Endothelial cell of umbilical vein (primary cell): Measurements from ENCODE around the gene EXOC6B. TPM values are rescaled to one million over a fixed set of nuclear protein-coding genes. Genes with fewer than 3 reads are reported as not detected.

ENCODE experiments used
- BruUV-seq: library from RNA; stranded (reverse); fragments of 400-500 nt; replicated peaks from 2 replicates; lab custom pipeline; 2021; lab: Mats Ljungman, UMichigan
- CTCF ChIA-PET: fragments of 300-600, 350-600 bp; sonication (Branson Sonifier 250); formaldehyde crosslinking; loops from one replicate; lab custom pipeline; 2021; ENCODE audit warnings: antibody characterized with exemption, inconsistent platforms; lab: Charles Lee
- POLR2A ChIA-PET: fragments of 300-600, 350-600 bp; sonication (Branson Sonifier 250); formaldehyde crosslinking; loops from one replicate; lab custom pipeline; 2021; ENCODE audit warnings: antibody characterized with exemption, inconsistent platforms; lab: Charles Lee
- DNase-seq: peaks from one replicate; pipeline ENCODE4 v3.0.0-alpha.2; 2011; ENCODE audit warnings: low read depth, low spot score
- FAIRE-seq: peaks from 2 replicates; lab custom pipeline; 2011; peaks lifted over from hg19 to GRCh38; lab: Jason Lieb, UNC
- H2AFZ ChIP-seq: 2 replicates; pipeline ENCODE4 v1.6.0; 2012; ENCODE audit warnings: low read depth, low read length, control low read depth, inconsistent platforms
- H3K27ac ChIP-seq: 2 replicates; pipeline ENCODE4 v1.5.1; 2011; ENCODE audit warnings: low read depth, mild to moderate bottlenecking, control low read depth, low read length, moderate library complexity; ENCODE audit not compliant: insufficient read depth
- H3K27me3 ChIP-seq, 2 experiments: 2 replicates each; pipeline versions ENCODE4 v1.6.0 to v1.6.1; 2011; ENCODE audit warnings: low read length in 2 of 2, mixed read lengths in 1 of 2; ENCODE audit not compliant: control insufficient read depth in 2 of 2, insufficient read depth in 2 of 2
- H3K36me3 ChIP-seq, 2 experiments: 2 replicates in 1 of 2; 3 replicates in 1 of 2; pipeline ENCODE4 v1.5.1; 2011; ENCODE audit warnings: low read length in 2 of 2, mild to moderate bottlenecking in 1 of 2, moderate library complexity in 1 of 2; ENCODE audit not compliant: control insufficient read depth in 2 of 2, insufficient read depth in 2 of 2; ENCODE audit errors: extremely low read depth in 1 of 2
- H3K4me1 ChIP-seq: 3 replicates; pipeline ENCODE4 v1.5.1; 2011; ENCODE audit warnings: mild to moderate bottlenecking, low read length; ENCODE audit not compliant: control insufficient read depth, insufficient read depth; ENCODE audit errors: extremely low read depth
- H3K4me2 ChIP-seq: 2 replicates; pipeline ENCODE4 v1.6.1; 2011; ENCODE audit warnings: low read length, control low read depth, mixed read lengths; ENCODE audit not compliant: insufficient read depth
- H3K4me3 ChIP-seq, 3 experiments: fragments of 200-600 bp in 1 of 3; sonication (generic), shearing (Covaris generic) in 1 of 3; replicated peaks in 1 of 3; 2 replicates each; pipeline ENCODE4 v1.5.1; 2011 to 2016; ENCODE audit warnings: control low read depth in 3 of 3, low read length in 3 of 3, mild to moderate bottlenecking in 2 of 3, inconsistent platforms in 1 of 3, low read depth in 1 of 3, moderate library complexity in 1 of 3; ENCODE audit not compliant: insufficient read depth in 1 of 3
- H3K79me2 ChIP-seq: 2 replicates; pipeline ENCODE4 v1.6.0; 2012; ENCODE audit warnings: low read length, inconsistent platforms; ENCODE audit not compliant: control insufficient read depth, insufficient read depth
- H3K9ac ChIP-seq: replicated peaks from 2 replicates; pipeline ENCODE3; 2011; ENCODE audit warnings: low read length, control low read depth; ENCODE audit not compliant: insufficient read depth; ENCODE audit errors: extremely low read depth
- H3K9me1 ChIP-seq: replicated peaks from 3 replicates; pipeline ENCODE4 v1.6.0; 2011; ENCODE audit warnings: mild to moderate bottlenecking, low read length; ENCODE audit not compliant: control insufficient read depth, insufficient read depth; ENCODE audit errors: extremely low read depth
- H3K9me3 ChIP-seq: replicated peaks from 2 replicates; pipeline ENCODE4 v1.5.1; 2012; ENCODE audit warnings: low read length, inconsistent platforms; ENCODE audit not compliant: control insufficient read depth, insufficient read depth
- H4K20me1 ChIP-seq: replicated peaks from 2 replicates; pipeline ENCODE3; 2011; ENCODE audit warnings: mild to moderate bottlenecking, low read length; ENCODE audit not compliant: control insufficient read depth, insufficient read depth; ENCODE audit errors: extremely low read depth
- EZH2 ChIP-seq: IDR thresholded peaks from 2 replicates; pipeline ENCODE4 v1.6.1; 2012; ENCODE audit warnings: borderline replicate concordance, low read depth, mild to moderate bottlenecking, moderate library complexity, low read length, inconsistent platforms; ENCODE audit not compliant: severe bottlenecking
- FOS ChIP-seq: IDR thresholded peaks from 2 replicates; pipeline ENCODE4 v1.6.1; 2011; ENCODE audit warnings: mild to moderate bottlenecking, low read length, moderate library complexity, borderline replicate concordance; ENCODE audit not compliant: insufficient read depth
- GATA2 ChIP-seq: IDR thresholded peaks from 2 replicates; pipeline ENCODE4 v1.7.0; 2011; ENCODE audit warnings: low read depth, mild to moderate bottlenecking, moderate library complexity, mixed read lengths, low read length; ENCODE audit not compliant: insufficient read length, insufficient read depth
- JUN ChIP-seq: IDR thresholded peaks from 2 replicates; pipeline ENCODE4 v1.6.1; 2011; ENCODE audit warnings: borderline replicate concordance, low read depth; ENCODE audit not compliant: insufficient read length, insufficient read depth
- MYC ChIP-seq: IDR thresholded peaks from one replicate; pipeline ENCODE4 v1.6.1; 2011; ENCODE audit warnings: mild to moderate bottlenecking, low read depth, low read length
- POLR2A ChIP-seq: IDR thresholded peaks from 2 replicates; pipeline ENCODE4 v1.6.1; 2012; ENCODE audit warnings: low read depth, mild to moderate bottlenecking, control low read depth, low read length
- POLR2AphosphoS5 ChIP-seq: IDR thresholded peaks from 2 replicates; pipeline ENCODE4 v1.6.1; 2012; ENCODE audit warnings: low read depth, mild to moderate bottlenecking, control low read depth, low read length, moderate library complexity; ENCODE audit not compliant: insufficient read depth
- dilution Hi-C: fragments of 300-500 bp; cut with MboI; formaldehyde crosslinking; loops from one replicate; pipeline ENCODE4 v1.15.0; 2019; ENCODE audit warnings: low sequenced_read_pairs; ENCODE audit not compliant: extremely low pct_ligation_motif_present
- intact Hi-C: fragments of 100-400 bp; cut with micrococcal nuclease; formaldehyde crosslinking; loops from one replicate; pipeline ENCODE4 v1.10.0; 2022
- polyA plus RNA-seq, 4 experiments: library from polyadenylated mRNA; depleted of rRNA in 3 of 4; stranded (reverse) in 3 of 4; unstranded in 1 of 4; fragments of >200 nt; gene quantifications; 2 replicates each; pipeline versions ENCODE4 v1.2.1 to v1.2.3, GENCODE V29; 2011 to 2012; ENCODE audit warnings: missing spikeins in 1 of 4
- total RNA-seq: library from RNA; stranded (reverse); gene quantifications from 2 replicates; pipeline ENCODE4 v1.2.3, GENCODE V29; 2021
- TF ChIP-seq, protein P1 (sequence below), 2 donors: IDR thresholded peaks; 1 replicate in 1 of 2; 2 replicates in 1 of 2; pipeline ENCODE4 v1.5.1; 2011; ENCODE audit warnings: low read length in 2 of 2, mild to moderate bottlenecking in 2 of 2, moderate library complexity in 2 of 2, control low read depth in 1 of 2, inconsistent platforms in 1 of 2, low read depth in 1 of 2; ENCODE audit not compliant: insufficient read depth in 1 of 2; ENCODE audit errors: extremely low read depth in 1 of 2
- TF ChIP-seq, protein P2 (sequence below): IDR thresholded peaks from 2 replicates; pipeline ENCODE4 v1.6.1; 2011; ENCODE audit not compliant: insufficient read depth, insufficient read length

Gene EXOC6B
- total and polyA plus RNA-seq, 2 donors (not counting 3 experiments of a cell fraction or from before 2014, with no cell fraction given), result 10.8 to 34.8 TPM

DNA sequence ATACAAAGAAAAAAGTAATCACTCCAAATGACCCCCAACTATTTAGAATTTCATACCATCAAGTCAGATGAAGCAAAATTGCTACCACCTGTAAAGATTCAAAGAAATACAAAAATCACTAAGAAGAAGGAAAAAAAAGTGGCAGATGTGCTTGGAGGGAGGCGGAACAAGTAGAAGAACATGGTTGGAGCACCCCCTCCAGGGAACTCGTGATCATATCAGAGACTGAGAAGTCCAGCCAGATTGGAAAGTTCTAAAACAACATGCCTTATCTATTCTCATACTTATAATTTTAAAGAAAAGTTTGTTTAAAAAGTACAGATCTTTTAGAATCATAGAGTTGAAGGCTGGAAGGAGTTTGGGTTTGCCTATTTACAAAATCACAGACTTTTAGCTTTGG lies 564.8 kb downstream of the EXOC6B start:
- H3K27me3 ChIP-seq, result no peaks in the 10 kb centered on the region
- TF ChIP-seq, protein P1, sequence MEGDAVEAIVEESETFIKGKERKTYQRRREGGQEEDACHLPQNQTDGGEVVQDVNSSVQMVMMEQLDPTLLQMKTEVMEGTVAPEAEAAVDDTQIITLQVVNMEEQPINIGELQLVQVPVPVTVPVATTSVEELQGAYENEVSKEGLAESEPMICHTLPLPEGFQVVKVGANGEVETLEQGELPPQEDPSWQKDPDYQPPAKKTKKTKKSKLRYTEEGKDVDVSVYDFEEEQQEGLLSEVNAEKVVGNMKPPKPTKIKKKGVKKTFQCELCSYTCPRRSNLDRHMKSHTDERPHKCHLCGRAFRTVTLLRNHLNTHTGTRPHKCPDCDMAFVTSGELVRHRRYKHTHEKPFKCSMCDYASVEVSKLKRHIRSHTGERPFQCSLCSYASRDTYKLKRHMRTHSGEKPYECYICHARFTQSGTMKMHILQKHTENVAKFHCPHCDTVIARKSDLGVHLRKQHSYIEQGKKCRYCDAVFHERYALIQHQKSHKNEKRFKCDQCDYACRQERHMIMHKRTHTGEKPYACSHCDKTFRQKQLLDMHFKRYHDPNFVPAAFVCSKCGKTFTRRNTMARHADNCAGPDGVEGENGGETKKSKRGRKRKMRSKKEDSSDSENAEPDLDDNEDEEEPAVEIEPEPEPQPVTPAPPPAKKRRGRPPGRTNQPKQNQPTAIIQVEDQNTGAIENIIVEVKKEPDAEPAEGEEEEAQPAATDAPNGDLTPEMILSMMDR (IDR thresholded peaks at IDR 0.05; ENCODE audit: extremely low read depth in 1 of 2, insufficient read depth in 1 of 2, low read depth in 1 of 2, low read length in 2 of 2), result no peak
- TF ChIP-seq JUN (no peak), MYC (no peak), FOS (no peak), EZH2 (no peak), POLR2AphosphoS5 (no peak), POLR2A (no peak), GATA2 (no peak)
- TF ChIP-seq, protein P2, sequence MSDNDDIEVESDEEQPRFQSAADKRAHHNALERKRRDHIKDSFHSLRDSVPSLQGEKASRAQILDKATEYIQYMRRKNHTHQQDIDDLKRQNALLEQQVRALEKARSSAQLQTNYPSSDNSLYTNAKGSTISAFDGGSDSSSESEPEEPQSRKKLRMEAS, result no peak
- H3K4me3 ChIP-seq, result no peak overlapping the region
- no peak overlapping the region for H3K9ac ChIP-seq
- ChIA-PET POLR2A (no interaction called here), CTCF (no interaction called here)
- no peaks in the 10 kb centered on the region for H3K36me3 ChIP-seq
- DNase-seq (peak; percentile 13), FAIRE-seq (no peak)
- no peak overlapping the region for H3K4me2 ChIP-seq
- intact Hi-C loops, result no loop called here
- H3K9me3 ChIP-seq, result no peaks in the 10 kb centered on the region
- H3K27ac ChIP-seq, result no peak overlapping the region
- BruUV-seq, result no TSS peak
- no peaks in the 10 kb centered on the region for H3K4me1 ChIP-seq
- H2AFZ ChIP-seq, result no peak overlapping the region
- no peaks in the 10 kb centered on the region for H3K79me2 ChIP-seq
- H4K20me1 ChIP-seq, result no peaks in the 10 kb centered on the region
- no peaks in the 10 kb centered on the region for H3K9me1 ChIP-seq
- dilution Hi-C loops, result no loop called here
